NCI-H1417 (cell line): ENCODE measurements around the gene AKT1.
"Not testable (repeated sequence)": the region's sequence is repeated elsewhere in the genome, so short reads cannot be mapped to it uniquely, and the experiment has no call there.

Source experiments
- DNase-seq, 3 experiments: peaks; one replicate each; lab custom pipeline; 2025; lab: John Stamatoyannopoulos, UW

The AKT1 gene

GRCh38 chr14:104794993-104795780 is at the start of gene AKT1:
TSS of gene AKT1 (minus strand) at chr14:104795748. CDS start at chr14:104792643, 3,105 bp downstream.
- peak in 1 of 3 experiments; percentile 42 for DNase-seq

DNA sequence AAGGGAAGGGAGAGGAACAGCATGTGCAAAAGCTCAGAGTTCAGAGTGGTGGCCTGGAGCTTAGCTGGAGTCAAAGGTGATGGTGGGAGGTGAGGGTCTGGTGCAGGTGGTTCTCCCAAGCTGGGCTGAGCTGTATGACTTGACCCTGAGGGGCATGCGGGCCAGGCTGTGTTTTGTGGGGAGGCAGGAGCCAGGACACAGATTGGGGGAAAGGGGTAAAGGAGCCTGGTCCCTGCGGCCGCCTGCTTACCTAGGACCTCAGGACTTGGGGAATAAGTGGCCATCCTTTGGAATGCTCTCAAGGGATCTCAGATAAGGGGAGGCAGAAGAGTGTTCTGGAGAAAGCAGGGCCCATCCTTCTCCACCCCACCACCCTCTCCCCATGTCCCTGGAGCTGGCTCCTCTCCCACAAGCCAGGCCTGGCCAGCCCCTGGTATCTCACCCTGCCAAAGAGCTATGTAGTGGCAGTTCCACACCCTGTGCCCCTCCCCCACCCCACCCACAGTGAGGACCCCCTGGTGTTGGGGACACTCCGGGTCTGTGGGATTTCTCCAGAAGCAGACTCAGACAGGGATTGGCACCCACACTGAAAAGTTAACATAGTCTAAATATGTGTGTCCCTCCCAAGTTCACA is 49.6 kb upstream of the AKT1 start:
- no peak for DNase-seq

GRCh38 chr14:104844306-104845032 is 48.9 kb upstream of the AKT1 start:
- DNase-seq = no peak

GRCh38 chr14:104843442-104844305 is 48.1 kb upstream of the AKT1 start:
- peak in 1 of 3 experiments; percentile 28 for DNase-seq

DNA sequence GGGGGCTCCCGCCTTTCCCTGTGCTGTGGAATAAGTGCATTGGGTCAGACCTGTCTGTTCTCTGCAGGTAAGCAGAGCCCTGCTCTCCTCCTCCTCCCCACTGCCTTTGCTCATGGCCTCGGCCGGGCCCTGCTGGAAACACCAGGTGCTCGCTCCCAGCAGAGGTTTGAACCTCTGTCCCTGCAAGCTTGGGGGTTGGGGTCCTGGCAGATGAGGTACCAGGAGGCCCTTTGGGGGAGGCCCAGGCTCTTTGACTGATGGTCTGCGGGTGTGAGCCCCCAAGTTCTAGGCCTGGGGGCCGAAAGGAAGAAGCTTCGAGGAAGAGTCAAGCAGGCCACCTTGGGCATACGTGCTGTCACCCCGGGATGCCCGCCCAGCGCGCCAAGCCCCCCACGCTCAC is 47.5 kb upstream of the AKT1 start:
- no peak for DNase-seq

- no peak for DNase-seq
Observed at GRCh38 chr14:104841730-104842129, 46.2 kb upstream of the AKT1 start.

DNA sequence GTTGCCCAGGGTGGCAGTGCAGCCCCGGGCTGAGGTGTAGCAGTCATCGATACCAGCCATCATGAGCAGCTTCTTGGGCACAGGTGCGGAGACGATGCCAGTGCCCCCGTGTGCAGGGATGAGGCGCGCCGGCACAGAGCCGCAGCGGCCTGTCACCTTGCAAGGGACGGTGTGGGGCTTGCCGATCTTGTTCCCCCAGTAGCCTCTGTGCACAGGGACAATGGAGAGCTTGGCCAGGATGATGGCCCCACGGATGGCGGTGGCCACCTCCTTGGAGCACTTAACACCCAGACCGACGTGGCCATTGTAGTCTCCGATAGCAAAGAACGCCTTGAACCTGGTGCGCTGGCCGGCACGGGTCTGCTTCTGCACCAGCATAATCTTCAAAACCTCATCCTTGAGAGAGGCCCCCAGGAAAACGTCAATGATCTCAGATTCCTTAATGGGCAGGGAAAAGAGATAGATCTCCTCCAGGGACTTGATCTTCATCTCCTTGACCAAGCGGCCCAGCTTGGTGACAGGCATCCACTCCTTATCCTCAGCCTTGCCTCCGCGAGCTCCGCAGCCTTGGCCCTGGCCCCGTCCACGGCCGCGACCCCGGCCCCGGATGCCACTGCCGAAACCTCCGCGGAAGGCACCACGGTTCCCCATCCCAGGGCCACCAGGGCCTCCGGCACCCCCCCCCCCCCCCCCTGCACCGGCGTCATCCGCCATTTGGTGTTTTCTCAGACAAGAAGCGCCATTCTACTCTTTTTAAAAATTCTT is 40.8 kb upstream of the AKT1 start:
- not testable (repeated sequence) for DNase-seq

DNA sequence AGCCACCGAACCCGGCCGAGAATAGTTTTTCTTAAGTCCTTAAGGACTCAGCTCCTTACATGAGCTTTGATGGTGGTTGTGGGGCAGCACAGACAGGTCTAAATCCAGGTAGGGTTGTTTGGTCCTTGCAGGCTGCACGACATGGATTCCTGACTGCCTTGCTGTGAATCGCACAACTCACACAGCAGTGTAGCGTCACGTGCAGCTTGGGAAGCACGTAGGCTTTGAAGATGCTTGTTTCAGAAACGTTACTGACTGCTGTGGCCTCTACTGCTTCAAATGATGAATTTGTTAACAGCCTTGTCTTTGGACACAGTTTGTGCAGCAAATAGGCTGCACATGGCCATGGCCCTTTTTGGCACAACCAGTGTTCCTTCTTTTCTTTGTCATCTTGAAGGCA is 35.2 kb upstream of the AKT1 start:
- DNase-seq = no peak

- DNase-seq = peak in 2 of 3 experiments; percentile 75 to 77
Observed at GRCh38 chr14:104827177-104828055, 31.9 kb upstream of the AKT1 start.

- DNase-seq = peak in 1 of 3 experiments; percentile 55
Observed at GRCh38 chr14:104826861-104827176, 31.3 kb upstream of the AKT1 start.

DNA sequence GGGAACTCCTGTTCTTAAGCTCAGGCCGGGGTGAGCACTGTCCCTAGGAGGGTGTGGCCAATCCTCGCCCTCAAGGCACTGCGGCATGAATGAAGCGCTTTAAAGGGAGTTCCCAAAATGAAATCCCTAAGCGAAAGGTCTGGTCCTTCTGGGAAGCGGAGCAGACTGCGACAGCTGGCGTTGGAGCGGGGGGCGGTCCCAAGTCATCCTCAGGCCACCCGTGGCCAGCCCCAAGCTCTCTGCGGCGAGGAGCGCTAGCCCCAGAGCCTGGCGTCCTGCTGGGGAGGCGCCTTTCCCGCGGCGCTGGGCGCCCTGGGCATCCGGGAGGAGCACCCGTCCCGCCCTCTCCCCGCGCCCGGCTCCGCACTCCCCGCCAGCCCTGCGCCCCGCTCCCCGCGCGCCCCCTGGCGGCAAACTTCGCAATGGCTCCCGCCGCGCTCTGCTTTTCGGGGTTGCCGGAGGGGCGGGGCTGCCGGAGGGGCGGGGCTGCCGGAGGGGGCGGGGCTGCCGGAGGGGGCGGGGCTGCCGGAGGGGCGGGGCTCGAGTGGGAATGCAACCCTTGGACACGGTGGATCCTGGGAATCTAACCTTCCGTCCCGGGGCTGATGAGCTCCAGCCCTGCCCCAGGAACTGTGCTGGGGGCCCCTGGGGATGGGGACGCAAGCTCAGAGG is 30.8 kb upstream of the AKT1 start:
- peak; percentile 87 to 90 (median 89) for DNase-seq

DNA sequence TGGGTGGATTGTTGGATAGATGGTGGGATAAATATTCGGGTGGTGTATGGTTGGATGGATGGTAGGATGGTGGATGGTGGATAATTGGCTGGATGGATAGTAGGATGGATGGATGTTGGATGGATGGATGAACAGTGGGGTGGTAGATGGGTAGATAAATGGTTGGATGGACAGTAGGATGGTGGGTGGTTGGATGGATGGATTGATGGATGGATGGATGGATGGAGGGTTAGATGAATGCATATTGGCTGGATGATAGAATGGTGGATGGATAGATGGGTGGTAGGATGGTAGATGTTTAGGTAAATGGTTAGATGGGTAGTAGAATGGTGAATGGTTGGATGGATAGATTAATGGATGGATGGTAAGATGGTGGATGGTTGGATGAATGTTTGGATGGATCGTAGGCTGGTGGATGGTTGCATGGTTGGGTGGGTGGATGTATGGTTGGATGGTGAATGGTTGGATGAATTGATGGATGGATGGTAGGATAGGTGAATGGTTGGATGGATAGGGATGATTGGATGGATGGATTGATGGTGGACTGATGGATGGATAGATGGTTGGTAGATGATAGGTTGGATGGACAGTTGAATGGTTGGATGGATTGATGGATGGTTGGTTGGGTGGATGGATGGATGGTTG is 28.9 kb upstream of the AKT1 start:
- DNase-seq = no peak

DNA sequence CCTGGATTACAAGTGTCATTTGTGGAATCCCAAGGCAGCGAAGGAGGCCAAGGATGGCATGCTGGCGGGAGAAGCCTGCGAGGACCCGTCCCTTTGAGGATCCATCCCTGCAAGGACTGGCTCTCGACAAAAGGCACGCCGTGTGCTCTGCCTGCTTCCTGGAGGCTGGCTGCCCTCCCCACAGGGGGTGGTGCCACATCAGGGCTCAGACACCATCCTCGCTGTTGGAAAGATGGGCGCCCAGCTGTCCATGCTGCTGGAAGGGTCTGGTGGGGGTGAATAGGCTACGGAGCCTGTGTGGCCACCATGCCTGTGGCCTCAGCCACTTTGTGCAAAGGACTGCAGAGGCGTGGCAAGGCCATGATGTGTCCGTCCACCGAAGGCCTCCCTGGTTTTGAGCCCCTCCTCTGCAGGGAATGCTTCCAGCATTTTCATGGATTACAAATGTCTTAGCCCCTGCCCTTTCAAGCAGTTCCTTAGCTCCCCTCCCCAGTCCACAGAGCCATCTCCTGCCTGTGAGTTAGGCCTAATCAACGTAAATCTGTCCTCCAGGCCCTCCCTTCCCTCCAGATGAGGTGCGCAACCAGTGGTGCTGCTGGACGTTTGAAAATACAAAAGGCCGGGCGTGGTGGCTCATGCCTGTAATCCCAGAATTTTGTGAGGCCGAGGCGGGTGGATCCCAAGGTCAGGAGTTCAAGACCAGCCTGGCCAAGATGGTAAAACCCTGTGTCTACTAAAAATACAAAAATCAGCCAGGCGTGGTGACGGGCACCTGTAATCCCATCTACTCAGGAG is 27.5 kb upstream of the AKT1 start:
- DNase-seq = no peak

- no peak for DNase-seq
Observed at GRCh38 chr14:104821971-104822608, 26.5 kb upstream of the AKT1 start.

DNA sequence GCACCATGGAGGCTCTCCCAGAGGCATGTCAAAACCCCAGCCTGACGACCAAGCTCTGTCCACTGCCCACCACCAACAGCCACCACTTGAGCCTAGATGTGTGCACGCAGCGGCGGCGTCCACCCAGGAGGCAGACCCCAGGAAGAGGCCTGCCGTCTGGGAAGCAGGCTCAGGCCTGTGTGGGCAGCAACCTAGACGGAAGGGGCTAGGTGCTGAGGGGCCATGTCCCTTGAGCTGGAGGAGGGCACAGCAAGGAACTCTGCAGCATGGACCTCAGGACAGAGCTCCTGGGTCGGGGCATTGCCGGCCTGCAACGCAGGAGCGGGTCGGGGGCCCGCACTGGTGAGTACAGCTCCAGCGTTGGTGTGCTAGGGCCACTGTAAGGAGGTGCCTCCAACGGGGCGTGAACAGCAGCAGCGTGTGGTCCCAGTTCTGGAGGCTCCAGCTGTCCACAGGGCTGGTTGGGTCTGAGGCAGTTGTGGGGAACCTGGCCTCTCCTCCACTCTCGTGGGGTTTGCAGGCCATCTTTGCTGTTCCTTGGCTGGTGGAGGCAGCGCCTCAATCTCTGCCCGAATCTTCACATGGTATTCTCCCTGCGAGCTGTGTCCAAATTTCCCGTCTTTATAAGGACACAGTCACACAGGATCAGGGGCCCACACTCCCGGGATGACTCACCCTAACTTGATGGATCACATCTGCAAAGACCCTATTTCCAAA is 25.8 kb upstream of the AKT1 start:
- DNase-seq = no peak

DNA sequence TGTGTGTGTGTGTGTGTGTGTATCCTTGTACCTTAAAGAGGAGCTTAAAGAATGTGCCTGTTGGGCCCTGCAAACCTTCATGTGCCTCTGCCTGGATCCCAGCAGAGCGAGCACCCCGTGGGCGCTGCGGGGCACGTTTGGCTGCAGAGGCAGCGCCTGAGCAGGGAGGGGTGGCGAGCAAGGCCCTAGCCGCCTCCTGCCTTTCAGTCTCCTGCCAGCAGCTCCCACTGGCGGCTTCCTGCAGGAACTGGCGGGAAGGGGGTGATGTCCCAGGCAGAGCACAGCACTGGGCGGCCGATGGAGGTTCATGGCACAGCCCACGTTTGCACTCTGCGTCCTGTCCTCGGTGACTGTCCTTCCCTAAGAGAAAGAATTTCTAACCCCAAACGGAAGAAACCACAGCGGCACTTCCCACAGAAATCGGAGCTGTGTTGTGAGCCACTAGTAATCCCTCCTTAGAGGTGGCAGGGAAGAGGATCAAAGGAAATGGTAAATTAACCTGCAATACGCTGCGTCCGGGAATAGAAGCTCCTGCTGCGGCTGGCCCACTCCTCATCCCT is 25.2 kb upstream of the AKT1 start:
- peak in 1 of 3 experiments; percentile 15 for DNase-seq

GRCh38 chr14:104819361-104819781 is 23.8 kb upstream of the AKT1 start:
- DNase-seq = no peak
